ENCODE measurements around the gene SRPX.

DNA sequence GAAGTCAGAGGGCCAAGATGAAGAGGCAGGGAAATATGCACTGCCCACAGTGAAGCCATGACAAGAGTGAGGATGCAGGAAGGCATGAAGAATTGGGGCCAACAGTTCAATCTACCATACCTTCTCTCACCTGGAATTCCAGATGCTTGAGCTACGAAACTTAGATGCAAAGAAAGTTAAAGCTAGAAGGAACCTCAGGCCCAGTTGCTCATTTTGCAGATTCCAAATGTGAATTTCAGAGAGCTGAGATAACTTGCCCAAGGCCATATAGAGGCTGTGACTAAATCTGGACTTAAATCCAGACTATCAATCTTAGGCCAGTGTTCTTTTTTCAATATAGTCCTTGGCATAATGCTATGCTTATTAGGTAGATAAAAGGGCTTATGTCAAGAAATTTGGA lies 92.7 kb downstream of the SRPX start:
- no peak for TF ChIP-seq POLR2A (IDR thresholded peaks at IDR 0.05)
- TF ChIP-seq, protein P1, sequence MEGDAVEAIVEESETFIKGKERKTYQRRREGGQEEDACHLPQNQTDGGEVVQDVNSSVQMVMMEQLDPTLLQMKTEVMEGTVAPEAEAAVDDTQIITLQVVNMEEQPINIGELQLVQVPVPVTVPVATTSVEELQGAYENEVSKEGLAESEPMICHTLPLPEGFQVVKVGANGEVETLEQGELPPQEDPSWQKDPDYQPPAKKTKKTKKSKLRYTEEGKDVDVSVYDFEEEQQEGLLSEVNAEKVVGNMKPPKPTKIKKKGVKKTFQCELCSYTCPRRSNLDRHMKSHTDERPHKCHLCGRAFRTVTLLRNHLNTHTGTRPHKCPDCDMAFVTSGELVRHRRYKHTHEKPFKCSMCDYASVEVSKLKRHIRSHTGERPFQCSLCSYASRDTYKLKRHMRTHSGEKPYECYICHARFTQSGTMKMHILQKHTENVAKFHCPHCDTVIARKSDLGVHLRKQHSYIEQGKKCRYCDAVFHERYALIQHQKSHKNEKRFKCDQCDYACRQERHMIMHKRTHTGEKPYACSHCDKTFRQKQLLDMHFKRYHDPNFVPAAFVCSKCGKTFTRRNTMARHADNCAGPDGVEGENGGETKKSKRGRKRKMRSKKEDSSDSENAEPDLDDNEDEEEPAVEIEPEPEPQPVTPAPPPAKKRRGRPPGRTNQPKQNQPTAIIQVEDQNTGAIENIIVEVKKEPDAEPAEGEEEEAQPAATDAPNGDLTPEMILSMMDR (IDR thresholded peaks at IDR 0.05): no peak

Data from ovary (tissue), 3 donors.